Right atrium auricular region (tissue), 2 donors: Measurements from ENCODE around the gene CHST13. TPM values are rescaled to one million over a fixed set of nuclear protein-coding genes. Genes with fewer than 3 reads are reported as not detected.

ENCODE experiments used
- DNase-seq: peaks from one replicate; pipeline ENCODE4 v3.0.0-alpha.2; 2019; ENCODE audit warnings: low spot score
- H3K27ac ChIP-seq, 2 donors: fragments of 200-600 bp; sonication (generic); 1 replicate in 1 of 2; 2 replicates in 1 of 2; pipeline ENCODE4 v1.5.1; 2016 to 2019
- H3K27me3 ChIP-seq, 2 donors: fragments of 200-600 bp; sonication (generic); one replicate each; pipeline versions ENCODE4 v1.5.1 to v1.6.0; 2017 to 2019
- H3K36me3 ChIP-seq: fragments of 200-600 bp; sonication (generic); one replicate; pipeline ENCODE4 v1.5.1; 2016
- H3K4me1 ChIP-seq, 2 donors: fragments of 200-600 bp; sonication (generic); one replicate each; pipeline versions ENCODE4 v1.5.1 to v1.6.0; 2017 to 2019
- H3K4me3 ChIP-seq, 2 donors: fragments of 200-600 bp; sonication (generic); 1 replicate in 1 of 2; 2 replicates in 1 of 2; pipeline ENCODE4 v1.5.1; 2017 to 2019; ENCODE audit warnings: mild to moderate bottlenecking in 1 of 2, moderate library complexity in 1 of 2
- H3K9me3 ChIP-seq, 2 donors: fragments of 200-600 bp; sonication (generic); one replicate each; pipeline ENCODE4 v1.5.1; 2019
- CTCF ChIP-seq, 2 donors: fragments of 200-600 bp; sonication (generic); IDR thresholded peaks; one replicate each; pipeline ENCODE4 v1.5.1; 2019; ENCODE audit warnings: antibody characterized with exemption in 2 of 2
- total RNA-seq, 2 donors: library from RNA; depleted of rRNA; stranded (reverse); fragments of >200 nt; gene quantifications; one replicate each; pipeline ENCODE4 v1.1.0, GENCODE V29; 2016

CHST13 gene
- total RNA-seq, 2 donors from 2014 or later, result 0.90 TPM; not detected in 1

GRCh38 chr3:126510308-126510910, 13.5 kb upstream of the CHST13 start:
- Histone ChIP-seq H3K9me3 (no peaks in the 10 kb centered on the region), H3K27me3 (no peaks in the 10 kb centered on the region), H3K4me3 (no peak overlapping the region), H3K27ac (no peak overlapping the region), H3K36me3 (no peaks in the 10 kb centered on the region), H3K4me1 (peaks cover 0 to 7% of the 10 kb centered on the region in 2 donors)
- no peak for TF ChIP-seq CTCF (IDR thresholded peaks at IDR 0.05)
- no peak for DNase-seq

- no peaks in the 10 kb centered on the region for H3K36me3 ChIP-seq
- TF ChIP-seq CTCF (IDR thresholded peaks at IDR 0.05), result no peak
- DNase-seq, result no peak
- H3K4me1 ChIP-seq, result peaks cover 0 to 7% of the 10 kb centered on the region in 2 donors
- H3K27me3 ChIP-seq, result no peaks in the 10 kb centered on the region
- no peaks in the 10 kb centered on the region for H3K9me3 ChIP-seq
- no peak overlapping the region for H3K4me3 ChIP-seq
- no peak overlapping the region for H3K27ac ChIP-seq
Measured at GRCh38 chr3:126511291-126511690, 12.7 kb upstream of the CHST13 start.

GRCh38 chr3:126512026-126512425, 11.9 kb upstream of the CHST13 start:
- Histone ChIP-seq H3K27ac (no peak overlapping the region), H3K36me3 (no peaks in the 10 kb centered on the region), H3K4me1 (peaks cover 0 to 7% of the 10 kb centered on the region in 2 donors), H3K27me3 (no peaks in the 10 kb centered on the region), H3K4me3 (no peak overlapping the region), H3K9me3 (no peaks in the 10 kb centered on the region)
- DNase-seq, result no peak
- no peak for TF ChIP-seq CTCF (IDR thresholded peaks at IDR 0.05)

- no peaks in the 10 kb centered on the region for H3K27me3 ChIP-seq
- no peaks in the 10 kb centered on the region for H3K9me3 ChIP-seq
- H3K4me3 ChIP-seq, result no peak overlapping the region
- TF ChIP-seq CTCF (IDR thresholded peaks at IDR 0.05), result no peak
- H3K27ac ChIP-seq, result no peak overlapping the region
- no peaks in the 10 kb centered on the region for H3K36me3 ChIP-seq
- no peak for DNase-seq
- peaks cover 0 to 7% of the 10 kb centered on the region in 2 donors for H3K4me1 ChIP-seq
Measured at GRCh38 chr3:126512916-126513650, 10.9 kb upstream of the CHST13 start.

GRCh38 chr3:126514161-126514560, 9.8 kb upstream of the CHST13 start:
- Histone ChIP-seq H3K9me3 (no peaks in the 10 kb centered on the region), H3K27me3 (no peaks in the 10 kb centered on the region), H3K4me3 (no peak overlapping the region), H3K27ac (no peak overlapping the region), H3K4me1 (peaks cover 0 to 7% of the 10 kb centered on the region in 2 donors), H3K36me3 (no peaks in the 10 kb centered on the region)
- DNase-seq, result no peak
- TF ChIP-seq CTCF (IDR thresholded peaks at IDR 0.05), result no peak
